MM.1S (cell line): Measurements from ENCODE around the gene ATN1.
"Not testable (repeated sequence)": the region's sequence is repeated elsewhere in the genome, so short reads cannot be mapped to it uniquely, and the experiment has no call there.

ENCODE experiments used
- DNase-seq: peaks from one replicate; pipeline ENCODE4 v3.0.0-alpha.2; 2015
- H2AFZ ChIP-seq: fragments of 300-600 bp; sonication (generic); 2 replicates; pipeline ENCODE4 v1.6.0; 2016; ENCODE audit warnings: antibody characterized with exemption, low read length
- H3F3A ChIP-seq: fragments of 300-600 bp; sonication (generic); 2 replicates; pipeline ENCODE4 v1.6.1; 2016; ENCODE audit warnings: mild to moderate bottlenecking, antibody characterized with exemption, low read length, moderate library complexity, mixed read lengths; ENCODE audit not compliant: insufficient read depth
- H3K27ac ChIP-seq: fragments of 300-600 bp; sonication (generic); 2 replicates; pipeline ENCODE4 v1.5.1; 2016; ENCODE audit warnings: mild to moderate bottlenecking, low read length
- H3K27me3 ChIP-seq: fragments of 300-600 bp; sonication (generic); replicated peaks from 2 replicates; pipeline ENCODE4 v1.6.0; 2016; ENCODE audit warnings: low read length; ENCODE audit not compliant: insufficient read depth
- H3K36me3 ChIP-seq: fragments of 300-600 bp; sonication (generic); replicated peaks from 2 replicates; pipeline ENCODE4 v1.6.1; 2016; ENCODE audit warnings: mild to moderate bottlenecking, low read length, mixed read lengths; ENCODE audit not compliant: insufficient read depth
- H3K4me1 ChIP-seq: fragments of 300-600 bp; sonication (generic); 2 replicates; pipeline ENCODE4 v1.6.1; 2016; ENCODE audit warnings: low read length, mixed read lengths
- H3K4me2 ChIP-seq: fragments of 300-600 bp; sonication (generic); 2 replicates; pipeline ENCODE4 v1.6.0; 2016; ENCODE audit warnings: low read depth, low read length
- H3K4me3 ChIP-seq: fragments of 300-600 bp; sonication (generic); 2 replicates; pipeline ENCODE4 v1.5.1; 2016; ENCODE audit warnings: low read length, mixed read lengths
- H3K79me2 ChIP-seq: fragments of 300-600 bp; sonication (generic); 2 replicates; pipeline ENCODE4 v1.6.1; 2016; ENCODE audit warnings: mixed run types, low read length, mixed read lengths
- H3K9ac ChIP-seq: fragments of 300-600 bp; sonication (generic); 2 replicates; pipeline ENCODE4 v1.6.1; 2016; ENCODE audit warnings: low read length, mixed read lengths
- H3K9me2 ChIP-seq: fragments of 300-600 bp; sonication (generic); replicated peaks from 2 replicates; pipeline ENCODE4 v1.6.1; 2016; ENCODE audit warnings: mild to moderate bottlenecking, low read length, mixed read lengths; ENCODE audit not compliant: insufficient read depth
- H3K9me3 ChIP-seq: fragments of 300-600 bp; sonication (generic); replicated peaks from 2 replicates; pipeline ENCODE4 v1.6.1; 2016; ENCODE audit warnings: mild to moderate bottlenecking, low read length, mixed read lengths; ENCODE audit not compliant: insufficient read depth
- H4K20me1 ChIP-seq: fragments of 300-600 bp; sonication (generic); 2 replicates; pipeline ENCODE4 v1.6.1; 2016; ENCODE audit warnings: mild to moderate bottlenecking, low read length, moderate library complexity, mixed read lengths; ENCODE audit not compliant: insufficient read depth
- EZH2 ChIP-seq: fragments of 300-600 bp; sonication (generic); optimal IDR thresholded peaks from 2 replicates; pipeline ENCODE3; 2017; ENCODE audit warnings: low read depth, mild to moderate bottlenecking, antibody characterized with exemption, low read length, mixed read lengths
- EZH2phosphoT487 ChIP-seq: fragments of 300-600 bp; sonication (generic); IDR thresholded peaks from 2 replicates; pipeline ENCODE4 v1.6.1; 2018; ENCODE audit warnings: antibody characterized with exemption, low read length
- TF ChIP-seq, protein P1 (sequence below): fragments of 300-600 bp; sonication (generic); IDR thresholded peaks from 2 replicates; pipeline ENCODE4 v1.5.1; 2016; ENCODE audit warnings: antibody characterized with exemption, low read length, mixed read lengths

The ATN1 gene

DNA sequence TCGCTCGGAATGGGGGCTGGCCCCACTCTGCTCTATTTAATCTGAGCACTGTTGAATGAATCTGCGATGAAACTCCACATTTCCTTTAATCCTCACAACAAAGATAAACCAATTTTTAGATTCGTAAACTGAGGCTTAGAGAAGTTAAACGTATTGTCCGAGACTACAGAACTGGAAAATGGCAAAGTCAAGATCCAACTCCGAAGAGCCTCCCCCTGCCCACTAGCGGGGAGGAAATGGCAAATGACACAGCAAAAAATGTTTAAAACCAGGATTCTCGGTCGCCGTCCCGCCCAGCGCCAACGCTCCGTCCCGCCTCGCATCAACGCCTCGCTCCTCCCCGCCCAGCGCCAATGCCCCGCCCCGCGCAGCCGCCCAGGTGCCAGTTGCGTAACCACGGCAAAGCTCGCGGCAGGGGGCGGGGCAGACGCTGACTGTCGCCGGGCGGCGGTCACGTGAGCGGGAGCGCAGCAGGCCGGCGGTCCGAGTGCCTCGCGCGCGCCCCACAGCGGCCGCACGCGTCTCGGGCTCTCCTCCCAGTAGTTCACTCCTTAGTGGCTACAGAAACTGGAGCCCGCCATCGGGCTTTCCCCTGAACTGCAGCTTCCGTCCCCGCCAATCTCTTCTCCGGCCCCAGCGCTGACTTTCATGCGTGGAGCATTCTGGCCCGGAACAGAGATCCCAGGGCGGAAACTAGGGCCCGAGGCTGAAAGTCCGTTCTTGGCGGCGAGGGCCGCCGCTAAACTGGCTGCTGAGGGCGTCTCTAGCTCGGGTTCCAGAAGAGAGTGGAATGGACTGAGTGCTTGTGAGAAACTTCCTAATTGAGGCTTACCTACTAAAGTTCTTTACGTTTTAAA, 36.7 kb upstream of the ATN1 start:
- Histone ChIP-seq H3K4me1 (peaks cover 11% of the 10 kb centered on the region), H3K9ac (peak overlapping the region; percentile 64), H3K9me2 (no peaks in the 10 kb centered on the region), H3K9me3 (no peaks in the 10 kb centered on the region), H2AFZ (peak overlapping the region; percentile 71), H4K20me1 (no peaks in the 10 kb centered on the region), H3K36me3 (no peaks in the 10 kb centered on the region), H3F3A (peaks cover 9% of the 10 kb centered on the region; the same call in 1 of the 2 replicates), H3K4me3 (peak overlapping the region; percentile 46), H3K4me2 (peak overlapping the region; percentile 86), H3K27ac (peak overlapping the region; percentile 77), H3K27me3 (no peaks in the 10 kb centered on the region), H3K79me2 (no peaks in the 10 kb centered on the region)
- peak; percentile 99 for DNase-seq
- TF ChIP-seq EZH2 = no peak
- TF ChIP-seq EZH2phosphoT487 = no peak
- TF ChIP-seq, protein P1, sequence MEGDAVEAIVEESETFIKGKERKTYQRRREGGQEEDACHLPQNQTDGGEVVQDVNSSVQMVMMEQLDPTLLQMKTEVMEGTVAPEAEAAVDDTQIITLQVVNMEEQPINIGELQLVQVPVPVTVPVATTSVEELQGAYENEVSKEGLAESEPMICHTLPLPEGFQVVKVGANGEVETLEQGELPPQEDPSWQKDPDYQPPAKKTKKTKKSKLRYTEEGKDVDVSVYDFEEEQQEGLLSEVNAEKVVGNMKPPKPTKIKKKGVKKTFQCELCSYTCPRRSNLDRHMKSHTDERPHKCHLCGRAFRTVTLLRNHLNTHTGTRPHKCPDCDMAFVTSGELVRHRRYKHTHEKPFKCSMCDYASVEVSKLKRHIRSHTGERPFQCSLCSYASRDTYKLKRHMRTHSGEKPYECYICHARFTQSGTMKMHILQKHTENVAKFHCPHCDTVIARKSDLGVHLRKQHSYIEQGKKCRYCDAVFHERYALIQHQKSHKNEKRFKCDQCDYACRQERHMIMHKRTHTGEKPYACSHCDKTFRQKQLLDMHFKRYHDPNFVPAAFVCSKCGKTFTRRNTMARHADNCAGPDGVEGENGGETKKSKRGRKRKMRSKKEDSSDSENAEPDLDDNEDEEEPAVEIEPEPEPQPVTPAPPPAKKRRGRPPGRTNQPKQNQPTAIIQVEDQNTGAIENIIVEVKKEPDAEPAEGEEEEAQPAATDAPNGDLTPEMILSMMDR = peak; percentile 87

DNA sequence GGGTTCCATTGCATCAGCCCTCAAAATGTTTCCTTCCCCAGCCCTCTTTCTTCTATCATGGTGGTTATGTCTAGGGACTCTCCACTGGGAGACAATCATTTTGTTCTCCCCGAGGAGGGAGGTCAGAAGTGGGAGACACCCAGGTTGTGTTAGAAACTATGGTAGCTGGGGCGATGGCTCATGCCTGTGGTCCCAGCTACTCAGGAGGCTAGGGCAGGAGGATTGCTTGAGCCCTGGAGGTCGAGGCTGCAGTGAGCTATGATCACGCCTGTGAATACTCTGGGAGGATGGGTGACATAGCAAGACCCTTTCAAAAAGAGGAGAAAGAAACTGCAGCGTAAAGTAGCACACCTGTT, 36.1 kb upstream of the ATN1 start:
- no peak for DNase-seq
- Histone ChIP-seq H3K9me2 (no peaks in the 10 kb centered on the region), H3K9ac (peak overlapping the region; percentile 64), H3K79me2 (no peaks in the 10 kb centered on the region), H4K20me1 (no peaks in the 10 kb centered on the region), H3K4me1 (peaks cover 11% of the 10 kb centered on the region), H3K36me3 (no peaks in the 10 kb centered on the region), H3K4me3 (peak overlapping the region; percentile 46), H3K9me3 (no peaks in the 10 kb centered on the region), H3K27me3 (no peaks in the 10 kb centered on the region), H2AFZ (peak overlapping the region; percentile 42), H3K4me2 (peak overlapping the region; percentile 63), H3K27ac (peak overlapping the region; percentile 77), H3F3A (peaks cover 9% of the 10 kb centered on the region; the same call in 1 of the 2 replicates)
- TF ChIP-seq, protein P1 = no peak
- TF ChIP-seq EZH2 = no peak
- TF ChIP-seq EZH2phosphoT487 = no peak

DNA sequence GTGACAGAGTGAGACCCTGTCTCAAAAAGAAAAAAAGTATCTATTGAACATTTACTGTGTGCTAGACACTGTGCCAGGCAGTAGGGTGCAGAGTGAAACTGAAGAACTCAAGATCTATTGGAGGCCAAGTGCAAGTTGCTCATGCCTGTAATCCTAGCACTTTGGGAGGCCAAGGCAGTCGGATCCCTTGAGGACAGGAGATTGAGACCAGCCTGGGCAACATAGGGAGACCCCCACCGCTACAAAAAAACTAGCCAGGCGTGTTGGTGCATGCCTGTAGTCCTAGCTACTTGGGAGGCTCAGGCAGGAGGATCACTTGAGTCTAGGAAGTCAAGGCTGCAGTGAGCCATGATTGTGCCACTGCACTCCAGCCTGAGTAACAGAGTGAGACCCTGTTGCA, 35.1 kb upstream of the ATN1 start:
- H3F3A ChIP-seq, DNase-seq: not testable (repeated sequence)

DNA sequence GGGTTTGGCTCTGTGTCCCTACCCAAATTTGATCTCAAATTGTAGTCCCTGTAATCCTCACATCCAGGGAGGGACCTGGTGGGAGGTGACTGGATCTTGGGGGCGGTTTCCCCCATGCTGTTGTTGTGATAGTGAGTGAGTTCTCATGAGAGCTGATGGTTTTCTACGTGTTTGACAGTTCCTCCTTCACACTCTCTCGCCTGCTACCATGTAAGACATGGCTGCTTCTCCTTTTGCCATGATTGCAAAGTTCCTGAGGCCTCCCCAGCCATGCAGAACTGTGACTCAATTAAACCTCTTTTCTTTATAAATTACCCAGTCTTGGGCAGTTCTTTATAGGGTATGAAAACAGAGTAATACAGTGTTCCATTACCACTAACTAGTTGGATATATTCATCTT, 33.4 kb upstream of the ATN1 start:
- Histone ChIP-seq H3K79me2 (no peaks in the 10 kb centered on the region), H3K9me2 (no peaks in the 10 kb centered on the region), H3K27ac (no peak overlapping the region), H3K9ac (no peak overlapping the region), H2AFZ (no peak overlapping the region), H3K4me3 (no peak overlapping the region), H4K20me1 (no peaks in the 10 kb centered on the region), H3K4me2 (no peak overlapping the region), H3F3A (peaks cover 9% of the 10 kb centered on the region; the same call in 1 of the 2 replicates), H3K36me3 (no peaks in the 10 kb centered on the region), H3K4me1 (peaks cover 11% of the 10 kb centered on the region), H3K27me3 (no peaks in the 10 kb centered on the region), H3K9me3 (no peaks in the 10 kb centered on the region)
- TF ChIP-seq, protein P1 = no peak
- TF ChIP-seq EZH2phosphoT487 (no peak), EZH2 (no peak)
- DNase-seq = no peak

More for the DNA sequence above, 35.1 kb upstream of the ATN1 start:
- not testable (repeated sequence) for H3K4me3 ChIP-seq, H3K27me3 ChIP-seq, H2AFZ ChIP-seq, H3K79me2 ChIP-seq, H3K9me3 ChIP-seq, H4K20me1 ChIP-seq, H3K36me3 ChIP-seq, H3K9me2 ChIP-seq, H3K9ac ChIP-seq, H3K27ac ChIP-seq, H3K4me2 ChIP-seq
- peaks cover 11% of the 10 kb centered on the region for H3K4me1 ChIP-seq
